HG03064 (cell line): ENCODE data around the gene SEMA3E.

Experiments used
- ATAC-seq: cut with Tn5 transposase; IDR thresholded peaks from one replicate; pipeline ENCODE4 v1.9.1; 2021; ENCODE audit warnings: low read depth; ENCODE audit not compliant: unreplicated experiment

The SEMA3E gene

GRCh38 chr7:83394776-83395175 lies 254.2 kb downstream of the SEMA3E start:
- no peak for ATAC-seq

DNA sequence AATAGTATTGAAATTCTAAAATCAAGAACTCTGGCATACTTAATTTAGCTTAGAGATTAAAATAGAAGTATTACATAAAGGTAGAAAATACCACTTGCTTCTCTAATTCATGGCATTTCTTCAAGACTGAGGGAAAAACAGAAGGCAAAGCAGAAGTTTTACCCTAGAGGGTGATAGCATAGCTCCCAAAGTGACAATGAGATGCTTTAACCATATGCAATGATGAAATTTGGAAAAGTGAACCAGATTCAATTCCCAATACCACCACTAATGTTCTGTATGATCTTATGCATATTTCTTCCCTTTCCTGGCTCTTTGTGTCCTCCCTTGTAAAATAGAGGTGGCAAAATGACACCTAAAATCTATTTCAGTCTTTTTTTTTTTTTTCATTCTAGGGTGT lies 260.5 kb downstream of the SEMA3E start:
- no peak for ATAC-seq

- no peak for ATAC-seq
These were observed 282.3 kb downstream of the SEMA3E start for GRCh38 chr7:83366629-83367028.

GRCh38 chr7:83365746-83366145 lies 283.2 kb downstream of the SEMA3E start:
- no peak for ATAC-seq

- no peak for ATAC-seq
These were observed 285.9 kb downstream of the SEMA3E start for GRCh38 chr7:83362871-83363550.

DNA sequence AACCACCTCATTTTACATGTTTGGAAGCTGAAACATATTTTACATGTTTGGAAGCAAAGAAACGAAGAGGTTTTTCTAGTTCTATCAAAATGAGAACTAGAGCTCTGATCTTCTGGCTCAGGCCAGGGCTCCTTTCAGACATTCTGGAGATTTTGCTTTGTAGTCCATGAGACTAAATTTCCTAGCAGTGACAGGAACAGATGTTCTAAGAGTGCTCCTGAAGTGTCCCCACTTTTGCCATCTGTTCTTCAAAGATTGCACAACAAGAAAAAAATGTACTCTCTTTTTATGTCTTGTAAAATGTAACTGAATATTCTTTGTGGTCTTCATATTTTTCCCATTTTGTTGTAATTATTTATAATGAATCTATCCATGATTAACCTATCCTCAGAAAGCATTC lies 289.8 kb downstream of the SEMA3E start:
- no peak for ATAC-seq

GRCh38 chr7:83355143-83355542 lies 293.8 kb downstream of the SEMA3E start:
- no peak for ATAC-seq

DNA sequence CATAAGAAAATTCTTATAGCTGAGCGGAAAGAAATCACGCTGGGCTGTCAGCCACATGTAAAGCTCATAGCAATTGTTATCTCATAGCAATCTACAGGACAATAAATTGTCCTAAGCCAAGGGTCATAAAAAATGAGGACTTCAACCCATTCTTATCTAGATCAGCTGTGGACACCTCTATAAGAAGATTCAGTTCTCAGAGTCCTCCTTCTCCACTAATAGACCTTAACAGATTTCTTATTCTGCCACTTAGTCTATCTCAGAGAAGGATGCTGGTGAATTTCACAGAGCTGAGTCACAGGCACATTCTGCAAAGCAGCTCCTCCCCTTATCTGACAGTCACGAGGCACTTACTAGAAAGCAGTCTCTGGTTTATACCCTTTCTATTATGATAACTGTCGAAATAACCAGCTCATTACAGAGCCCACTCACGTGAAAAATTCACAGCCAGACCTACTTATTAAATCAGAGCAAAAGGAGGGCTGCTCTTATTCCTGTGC lies 300.9 kb downstream of the SEMA3E start:
- no peak for ATAC-seq

DNA sequence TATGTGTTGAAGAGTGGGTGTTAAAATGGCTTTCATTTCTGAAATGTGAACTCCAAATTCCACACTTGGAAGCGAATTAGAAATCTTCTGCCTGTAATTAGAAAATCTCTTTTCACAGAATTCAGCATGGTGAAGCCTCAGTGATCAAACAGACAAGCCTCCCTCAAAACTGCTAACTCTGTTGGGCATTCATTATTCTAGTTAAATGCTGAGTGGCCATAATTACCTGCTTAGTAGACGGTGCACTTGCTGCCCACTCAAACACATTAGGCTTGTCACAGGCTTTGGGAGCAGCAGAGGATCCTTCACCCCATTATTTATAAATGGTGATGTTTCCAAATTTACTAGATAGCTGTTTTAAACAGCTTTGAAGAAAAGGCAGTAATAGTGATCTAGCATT lies 309.0 kb downstream of the SEMA3E start:
- no peak for ATAC-seq

GRCh38 chr7:83338277-83338950 lies 310.5 kb downstream of the SEMA3E start:
- ATAC-seq, result no peak

- no peak for ATAC-seq
These were observed 311.9 kb downstream of the SEMA3E start for GRCh38 chr7:83337050-83337449.

DNA sequence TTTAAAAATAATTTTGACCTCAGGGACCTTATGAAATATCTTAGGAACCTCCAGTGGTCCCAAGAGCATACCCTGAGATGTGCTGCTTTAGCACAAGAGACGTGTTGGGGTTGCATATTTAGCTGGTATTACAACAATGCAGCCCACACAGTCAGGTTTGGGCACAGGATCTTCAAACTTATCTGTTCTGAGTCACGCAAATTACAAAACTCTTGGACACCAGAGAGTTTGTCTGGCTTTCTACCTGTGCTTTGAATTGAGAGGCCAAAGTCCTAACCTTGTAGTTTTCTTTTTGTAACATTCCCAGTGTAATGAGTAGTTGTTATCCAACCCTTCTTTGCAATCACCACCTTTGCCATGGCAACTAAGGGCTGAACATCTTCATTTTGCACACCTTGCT lies 322.7 kb downstream of the SEMA3E start:
- no peak for ATAC-seq

GRCh38 chr7:83325083-83325482 lies 323.9 kb downstream of the SEMA3E start:
- no peak for ATAC-seq

DNA sequence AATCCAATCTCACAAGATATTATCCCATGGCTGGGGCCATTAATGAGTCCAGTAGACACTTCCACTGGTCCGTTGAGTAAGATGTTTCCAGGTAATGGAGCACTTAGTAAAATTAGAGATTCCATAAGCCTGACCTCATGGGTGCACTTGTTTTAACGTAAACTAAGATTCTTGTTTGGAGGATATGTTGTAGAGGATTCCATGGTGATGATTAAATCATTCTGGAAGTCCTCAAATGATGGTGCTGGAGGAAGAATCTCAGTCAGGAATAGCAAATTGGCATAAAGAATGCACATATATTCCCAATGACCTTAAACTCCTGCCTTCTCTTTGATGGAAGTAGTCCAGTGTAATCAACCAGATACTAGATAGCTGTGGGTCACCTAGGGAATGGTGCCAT lies 324.3 kb downstream of the SEMA3E start:
- no peak for ATAC-seq

- no peak for ATAC-seq
These were observed 327.9 kb downstream of the SEMA3E start for GRCh38 chr7:83321011-83321410.

GRCh38 chr7:83313931-83314330 lies 335.0 kb downstream of the SEMA3E start:
- ATAC-seq, result no peak
